K562 (cell line): ENCODE results near the gene CAPZA1. TPM values are rescaled to one million over a fixed set of nuclear protein-coding genes. Genes with fewer than 3 reads are reported as not detected.
A peak's percentile ranks its signal among the peaks of the same experiment; 100 is the strongest.

ENCODE experiments used
- ATAC-seq: fragments of 200-7000 bp; cut with Tn5 transposase; 3 replicates; pipeline ENCODE4 v1.9.1; 2020; ENCODE audit warnings: moderate library complexity
- BruUV-seq: library from RNA; stranded (reverse); fragments of 400-500 nt; replicated peaks from 2 replicates; lab custom pipeline; 2021; lab: Mats Ljungman, UMichigan
- CTCF ChIA-PET: fragments of 300-600 bp; formaldehyde crosslinking; extraction: SDS; loops from one replicate; lab custom pipeline; 2021; ENCODE audit warnings: low intra/inter-chr PET ratio; lab: Yijun Ruan, JAX
- POLR2A ChIA-PET: fragments of 300-600, 350-650 bp; sonication (Branson Sonifier 250); formaldehyde crosslinking; extraction: SDS; loops from one replicate; lab custom pipeline; 2021; ENCODE audit warnings: antibody characterized with exemption, inconsistent platforms; lab: Yijun Ruan, JAX
- DNase-seq, 4 experiments: peaks; one replicate each; pipeline versions ENCODE4 v3.0.0 to v3.0.0-alpha.2; 2011 to 2018; ENCODE audit warnings: low spot score in 3 of 4, mixed read lengths in 3 of 4; ENCODE audit errors: extremely low read depth in 1 of 4
- FAIRE-seq: peaks from 2 replicates; lab custom pipeline; 2011; peaks lifted over from hg19 to GRCh38; lab: Jason Lieb, UNC
- H2AFZ ChIP-seq: 2 replicates; pipeline ENCODE4 v1.6.0; 2011; ENCODE audit warnings: low read depth, low read length, control low read depth, inconsistent platforms
- H3K27ac ChIP-seq: fragments of 200-600 bp; 3 replicates; pipeline ENCODE4 v1.8.0; 2011; ENCODE audit warnings: low read depth, mild to moderate bottlenecking, control low read depth, inconsistent platforms, low read length, moderate library complexity, mixed read lengths; ENCODE audit errors: extremely low read depth
- H3K27me3 ChIP-seq, 2 experiments: fragments of 300-600 bp in 1 of 2; 2 replicates in 1 of 2; 3 replicates in 1 of 2; pipeline versions ENCODE4 v1.6.0 to v1.8.0; 2011; ENCODE audit warnings: inconsistent platforms in 2 of 2, low read length in 2 of 2, mild to moderate bottlenecking in 1 of 2, mixed read lengths in 1 of 2, moderate library complexity in 1 of 2; ENCODE audit not compliant: control insufficient read depth in 2 of 2, insufficient read depth in 2 of 2
- H3K36me3 ChIP-seq: fragments of 300-600 bp; 3 replicates; pipeline ENCODE4 v1.8.0; 2011; ENCODE audit warnings: mild to moderate bottlenecking, low read length, inconsistent platforms; ENCODE audit not compliant: control insufficient read depth, insufficient read depth
- H3K4me1 ChIP-seq, 2 experiments: fragments of 200-600 bp in 1 of 2; replicated peaks in 1 of 2; 2 replicates in 1 of 2; 3 replicates in 1 of 2; pipeline versions ENCODE4 v1.5.1 to v1.8.0; 2011; ENCODE audit warnings: inconsistent platforms in 2 of 2, low read length in 2 of 2, mild to moderate bottlenecking in 1 of 2, mixed read lengths in 1 of 2, moderate library complexity in 1 of 2; ENCODE audit not compliant: control insufficient read depth in 2 of 2, insufficient read depth in 2 of 2
- H3K4me2 ChIP-seq: 2 replicates; pipeline ENCODE4 v1.6.1; 2011; ENCODE audit warnings: low read length, control low read depth, inconsistent platforms, mixed read lengths; ENCODE audit not compliant: insufficient read depth
- H3K4me3 ChIP-seq: fragments of 200-600 bp; sonication (generic), shearing (Covaris generic); 2 replicates; pipeline ENCODE4 v1.5.1; 2016; ENCODE audit warnings: control low read depth, inconsistent platforms
- H3K79me2 ChIP-seq: fragments of 200-600 bp; 3 replicates; pipeline ENCODE4 v1.8.0; 2011; ENCODE audit warnings: low read length, inconsistent platforms; ENCODE audit not compliant: control insufficient read depth, insufficient read depth
- H3K9ac ChIP-seq, 2 experiments: 2 replicates each; pipeline versions ENCODE4 v1.6.0 to v1.6.1; 2011; ENCODE audit warnings: low read depth in 2 of 2, low read length in 2 of 2, control low read depth in 1 of 2, inconsistent platforms in 1 of 2, mild to moderate bottlenecking in 1 of 2, mixed read lengths in 1 of 2; ENCODE audit not compliant: insufficient read depth in 1 of 2
- H3K9me1 ChIP-seq: one replicate; pipeline ENCODE4 v1.6.0; 2011; ENCODE audit warnings: inconsistent platforms, mild to moderate bottlenecking, low read length, moderate library complexity; ENCODE audit not compliant: control insufficient read depth, insufficient read depth
- H3K9me3 ChIP-seq: replicated peaks from 2 replicates; pipeline ENCODE4 v1.5.1; 2011; ENCODE audit warnings: low read depth, low read length, inconsistent platforms; ENCODE audit not compliant: control insufficient read depth, insufficient read depth
- H4K20me1 ChIP-seq: replicated peaks from 2 replicates; pipeline ENCODE4 v1.6.1; 2011; ENCODE audit warnings: low read length, inconsistent platforms, mixed read lengths; ENCODE audit not compliant: control insufficient read depth, insufficient read depth
- FOXA3 ChIP-seq, 2 experiments: fragments of 450-650 bp in 1 of 2; sonication (generic) in 1 of 2; formaldehyde crosslinking; IDR thresholded peaks in 1 of 2; conservative IDR thresholded peaks in 1 of 2; 2 replicates each; pipeline versions ENCODE4 v1.4.0 to v1.8.0; 2020 to 2022; ENCODE audit warnings: mild to moderate bottlenecking in 2 of 2, missing genetic modification reagents in 1 of 2
- KDM4B ChIP-seq, 2 experiments: fragments of 450-650 bp in 1 of 2; sonication (generic) in 1 of 2; IDR thresholded peaks; 2 replicates each; pipeline ENCODE4 v1.6.1; 2016 to 2017; ENCODE audit warnings: borderline replicate concordance in 2 of 2, antibody characterized with exemption in 1 of 2, low read depth in 1 of 2, mild to moderate bottlenecking in 1 of 2
- KDM5B ChIP-seq: fragments of 200-600 bp; sonication (generic); IDR thresholded peaks from 2 replicates; pipeline ENCODE4 v1.6.1; 2012; ENCODE audit warnings: low read depth, mild to moderate bottlenecking, moderate library complexity, low read length, control low read depth, inconsistent platforms; ENCODE audit not compliant: insufficient replicate concordance
- NFE2L1 ChIP-seq: fragments of 450-650 bp; IDR thresholded peaks from 2 replicates; pipeline ENCODE4 v1.6.1; 2016; ENCODE audit warnings: missing genetic modification characterization, low read depth, mild to moderate bottlenecking, missing compliant biosample characterization, moderate library complexity, borderline replicate concordance
- SMARCA5 ChIP-seq: fragments of 450-650 bp; IDR thresholded peaks from 2 replicates; pipeline ENCODE4 v1.6.1; 2016
- ZNF57 ChIP-seq: fragments of 450-650 bp; formaldehyde crosslinking; IDR thresholded peaks from 2 replicates; pipeline ENCODE4 v1.4.0; 2020; ENCODE audit warnings: mild to moderate bottlenecking, moderate library complexity
- ZNF586 ChIP-seq: fragments of 450-650 bp; formaldehyde crosslinking; conservative IDR thresholded peaks from 2 replicates; pipeline ENCODE4 v1.4.0; 2020; ENCODE audit warnings: mild to moderate bottlenecking, moderate library complexity
- ZNF589 ChIP-seq: fragments of 200-800 bp; sonication (Bioruptor generic); IDR thresholded peaks from 2 replicates; pipeline ENCODE4 v1.6.1; 2016; ENCODE audit warnings: low read depth, missing genetic modification characterization, missing compliant biosample characterization
- ZNF740 ChIP-seq, 3 experiments: fragments of 200-800 bp in 1 of 3; sonication (Bioruptor generic) in 1 of 3; sonication (generic) in 1 of 3; formaldehyde crosslinking in 1 of 3; IDR thresholded peaks; 2 replicates each; pipeline versions ENCODE4 v1.6.1 to v1.8.0; 2016 to 2022; ENCODE audit warnings: mild to moderate bottlenecking in 2 of 3, missing compliant biosample characterization in 2 of 3, missing genetic modification characterization in 2 of 3, missing genetic modification reagents in 1 of 3
- WGBS: fragments of 100-300 bp; shearing (Covaris generic); methylation state at CpG from one replicate; pipeline ENCODE4 v1.1.6; 2016; ENCODE audit warnings: low coverage, mixed read lengths; ENCODE audit not compliant: insufficient coverage; ENCODE audit errors: missing lambda C conversion rate; 5-methylcytosine and 5-hydroxymethylcytosine counted together
- in situ Hi-C: fragments of 300-500 bp; cut with MboI; formaldehyde crosslinking; loops from 4 replicates; pipeline ENCODE4 v1.15.0; 2018; ENCODE audit warnings: inconsistent platforms, mixed read lengths
- intact Hi-C: fragments of 100-400 bp; cut with micrococcal nuclease; formaldehyde crosslinking; loops from 2 replicates; pipeline ENCODE4 v1.14.2; 2022
- polyA plus RNA-seq, 8 experiments: library from polyadenylated mRNA; depleted of rRNA in 4 of 8; stranded (reverse) in 5 of 8; unstranded in 3 of 8; fragments of >200 nt; fragmentation: Nextera tagmentation in 2 of 8; fragmentation: Illumina TruSeq in 1 of 8; extraction: Ambion mirVana in 2 of 8; extraction: Trizol in 1 of 8; gene quantifications; 2 replicates each; pipeline versions ENCODE4 v1.2.1 to v1.2.3, GENCODE V29; 2011 to 2014; ENCODE audit warnings: inconsistent platforms in 1 of 8, missing spikeins in 1 of 8
- total RNA-seq, 7 experiments: library from RNA; depleted of rRNA in 6 of 7; stranded (reverse); fragments of >200 nt in 6 of 7; fragmentation: Illumina TruSeq in 2 of 7; extraction: Trizol in 2 of 7; gene quantifications; 2 replicates each; pipeline versions ENCODE4 v1.2.1 to v1.2.3, GENCODE V29; 2011 to 2021; ENCODE audit warnings: low replicate concordance in 1 of 7
- TF ChIP-seq, protein P1 (sequence below): IDR thresholded peaks from 2 replicates; pipeline ENCODE4 v1.6.1; 2012; ENCODE audit warnings: low read depth, low read length, improper control_type of control experiment, borderline replicate concordance

Gene CAPZA1
- total and polyA plus RNA-seq, 9 of the 15 experiments (the other 6 are each of a cell fraction or from before 2014, with no cell fraction given), result 237 to 1,020 (median 306) TPM

GRCh38 chr1:112703706-112704105 is 84.1 kb downstream of the CAPZA1 start:
- DNase-seq, result no peak
- BruUV-seq, result no TSS peak
- in situ Hi-C loops, result no loop called here
- Histone ChIP-seq H3K9ac (peak overlapping the region in 1 of 2 experiments; percentile 90; a peak in 2 of 4 replicates), H3K9me1 (no peaks in the 10 kb centered on the region), H3K4me1 (peaks cover 75 to 79% of the 10 kb centered on the region in 2 experiments), H2AFZ (no peak overlapping the region), H3K36me3 (peaks cover 55% of the 10 kb centered on the region), H3K4me3 (no peak overlapping the region), H3K79me2 (peaks cover 68% of the 10 kb centered on the region), H3K9me3 (no peaks in the 10 kb centered on the region), H3K27ac (peak overlapping the region; percentile 97; the same call in 2 of the 3 replicates), H3K4me2 (peak overlapping the region; percentile 98), H3K27me3 (no peaks in the 10 kb centered on the region), H4K20me1 (no peaks in the 10 kb centered on the region)
- ChIA-PET CTCF (no interaction called here), POLR2A (interaction anchor here (0.5 to 4.6 kb wide), 6 partner anchors 11 to 498 kb away, joined by 3 to 42 read pairs (median 6); partner anchors contain the start of genes MOV10, PPM1J and ST7L)
- FAIRE-seq, result no peak
- no peak for ATAC-seq
- intact Hi-C loops, result loop anchor here (10.0 kb wide), 1 partner anchor 239 kb away; no protein-coding TSS in a partner anchor
- no peak for TF ChIP-seq NFE2L1 (tag)
- TF ChIP-seq KDM5B, result peak; percentile 33
- 86% methylated on average over 8 of the region's 8 CpGs for WGBS

GRCh38 chr1:112704391-112704933 is 84.8 kb downstream of the CAPZA1 start:
- H3K27ac ChIP-seq, result peak overlapping the region; percentile 97
- peaks cover 63% of the 10 kb centered on the region for H3K79me2 ChIP-seq
- peak overlapping the region; percentile 83 to 90 for H3K9ac ChIP-seq
- no peaks in the 10 kb centered on the region for H3K27me3 ChIP-seq
- H3K9me1 ChIP-seq, result no peaks in the 10 kb centered on the region
- H3K36me3 ChIP-seq, result peaks cover 47% of the 10 kb centered on the region
- no TSS peak for BruUV-seq
- ATAC-seq, result no peak
- H3K9me3 ChIP-seq, result no peaks in the 10 kb centered on the region
- FAIRE-seq, result no peak
- H3K4me2 ChIP-seq, result peak overlapping the region; percentile 98
- peaks cover 67 to 72% of the 10 kb centered on the region in 2 experiments for H3K4me1 ChIP-seq
- ChIA-PET CTCF (no interaction called here), POLR2A (interaction anchor here (0.5 to 4.6 kb wide), 12 partner anchors 11 to 369 kb away, joined by 3 to 42 read pairs (median 4); partner anchors contain the start of genes LRIG2, MOV10, PPM1J and ST7L)
- peak overlapping the region; percentile 63 for H2AFZ ChIP-seq
- 36% methylated on average over 7 of the region's 7 CpGs for WGBS
- intact Hi-C loops, result loop anchor here (10.0 kb wide), 1 partner anchor 240 kb away; no protein-coding TSS in a partner anchor
- DNase-seq, result no peak
- in situ Hi-C loops, result no loop called here
- peak overlapping the region; percentile 94 for H3K4me3 ChIP-seq
- H4K20me1 ChIP-seq, result no peaks in the 10 kb centered on the region
- TF ChIP-seq SMARCA5, result peak; percentile 72; the same call in 1 of the 2 replicates
- no peak for TF ChIP-seq ZNF57 (CRISPR knock-in tag)
- peak in 1 of 2 experiments; percentile 7; a peak in 1 of 4 replicates for TF ChIP-seq KDM4B (IDR thresholded peaks at IDR 0.05; ENCODE audit: borderline replicate concordance in 2 of 2, low read depth in 1 of 2)
- TF ChIP-seq ZNF586 (CRISPR knock-in tag), result no peak
- no peak for TF ChIP-seq ZNF740 (CRISPR knock-in tag; IDR thresholded peaks at IDR 0.05)
- TF ChIP-seq ZNF740 (tag; IDR thresholded peaks at IDR 0.05), result 0 out of 4 replicates have a peak, but pooled peaks of 1 of the 2 experiments have one; percentile 12
- TF ChIP-seq ZNF589 (CRISPR knock-in tag), result peak; percentile 72; the same call in 1 of the 2 replicates
- TF ChIP-seq, protein P1, sequence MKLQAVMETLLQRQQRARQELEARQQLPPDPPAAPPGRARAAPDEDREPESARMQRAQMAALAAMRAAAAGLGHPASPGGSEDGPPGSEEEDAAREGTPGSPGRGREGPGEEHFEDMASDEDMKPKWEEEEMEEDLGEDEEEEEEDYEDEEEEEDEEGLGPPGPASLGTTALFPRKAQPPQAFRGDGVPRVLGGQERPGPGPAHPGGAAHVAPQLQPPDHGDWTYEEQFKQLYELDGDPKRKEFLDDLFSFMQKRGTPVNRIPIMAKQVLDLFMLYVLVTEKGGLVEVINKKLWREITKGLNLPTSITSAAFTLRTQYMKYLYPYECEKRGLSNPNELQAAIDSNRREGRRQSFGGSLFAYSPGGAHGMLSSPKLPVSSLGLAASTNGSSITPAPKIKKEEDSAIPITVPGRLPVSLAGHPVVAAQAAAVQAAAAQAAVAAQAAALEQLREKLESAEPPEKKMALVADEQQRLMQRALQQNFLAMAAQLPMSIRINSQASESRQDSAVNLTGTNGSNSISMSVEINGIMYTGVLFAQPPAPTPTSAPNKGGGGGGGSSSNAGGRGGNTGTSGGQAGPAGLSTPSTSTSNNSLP, result no peak
- peak in 1 of 2 experiments; percentile 7; a peak in 1 of 4 replicates for TF ChIP-seq FOXA3 (CRISPR knock-in tag; conservative IDR thresholded peaks at IDR 0.05 in 1 of 2, IDR thresholded peaks at IDR 0.05 in 1 of 2)
